Kasumi-1 (cell line): Measurements from ENCODE around the gene CNST.

Source experiments
- DNase-seq, 2 experiments: peaks; one replicate each; lab custom pipeline; 2025; lab: John Stamatoyannopoulos, UW

Gene CNST, protein sequence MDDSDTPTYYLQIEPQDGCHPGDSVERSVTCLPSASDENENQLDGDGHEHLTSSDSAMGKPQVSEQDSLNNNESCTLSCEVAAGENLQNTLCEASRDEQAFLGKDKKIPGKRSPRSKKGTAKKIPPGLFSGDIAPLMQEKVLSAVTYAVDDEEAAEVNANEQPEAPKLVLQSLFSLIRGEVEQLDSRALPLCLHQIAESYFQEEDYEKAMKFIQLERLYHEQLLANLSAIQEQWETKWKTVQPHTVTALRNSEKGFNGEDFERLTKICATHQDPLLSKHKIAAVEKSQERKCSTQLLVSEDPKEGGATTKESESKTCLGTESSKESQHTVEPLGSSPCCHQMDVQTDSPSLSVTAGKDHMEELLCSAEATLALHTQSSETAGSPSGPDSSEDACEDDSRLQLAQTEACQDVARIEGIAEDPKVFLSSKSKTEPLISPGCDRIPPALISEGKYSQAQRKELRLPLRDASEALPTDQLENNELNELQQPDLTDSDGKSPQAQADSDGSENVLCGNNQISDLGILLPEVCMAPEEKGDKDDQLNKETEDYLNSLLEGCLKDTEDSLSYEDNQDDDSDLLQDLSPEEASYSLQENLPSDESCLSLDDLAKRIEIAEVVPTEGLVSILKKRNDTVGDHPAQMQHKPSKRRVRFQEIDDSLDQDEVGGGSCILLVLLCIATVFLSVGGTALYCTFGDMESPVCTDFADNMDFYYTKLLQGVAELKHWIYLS

GRCh38 chr1:246566128-246566812, at the start of gene CNST, which contains the start of gene TFB2M:
CNST (plus strand) TSS chr1:246566456; CDS start chr1:246591563, 25,107 bp downstream.
TFB2M (minus strand) TSS chr1:246566261; CDS start chr1:246566138, 123 bp downstream.
- peak; percentile 99 for DNase-seq

GRCh38 chr1:246517391-246517790, 48.9 kb upstream of the CNST start:
- no peak for DNase-seq

GRCh38 chr1:246518456-246519205, 47.6 kb upstream of the CNST start:
- DNase-seq, result no peak

DNA sequence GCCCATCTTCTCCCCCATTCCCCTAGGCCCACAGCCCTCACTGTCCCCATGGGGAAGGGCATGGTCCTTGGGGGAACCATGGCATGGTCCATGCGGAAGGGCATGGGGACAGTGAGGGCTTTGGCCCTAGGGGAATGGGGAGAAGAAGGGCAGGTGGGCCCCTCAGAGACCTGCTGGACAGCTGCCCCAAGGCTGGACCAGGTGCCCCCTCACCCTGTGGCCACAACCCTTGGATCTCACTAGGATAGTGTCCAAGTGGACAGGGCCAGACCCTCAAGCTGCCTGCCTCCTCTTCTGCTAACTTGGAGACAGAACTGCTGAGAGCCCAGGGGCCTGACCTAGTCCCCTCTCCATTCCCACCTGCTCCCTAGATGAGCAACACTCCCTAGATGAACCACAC, 46.7 kb upstream of the CNST start:
- no peak for DNase-seq

- no peak for DNase-seq
These were observed 39.9 kb upstream of the CNST start for GRCh38 chr1:246526380-246526779.

DNA sequence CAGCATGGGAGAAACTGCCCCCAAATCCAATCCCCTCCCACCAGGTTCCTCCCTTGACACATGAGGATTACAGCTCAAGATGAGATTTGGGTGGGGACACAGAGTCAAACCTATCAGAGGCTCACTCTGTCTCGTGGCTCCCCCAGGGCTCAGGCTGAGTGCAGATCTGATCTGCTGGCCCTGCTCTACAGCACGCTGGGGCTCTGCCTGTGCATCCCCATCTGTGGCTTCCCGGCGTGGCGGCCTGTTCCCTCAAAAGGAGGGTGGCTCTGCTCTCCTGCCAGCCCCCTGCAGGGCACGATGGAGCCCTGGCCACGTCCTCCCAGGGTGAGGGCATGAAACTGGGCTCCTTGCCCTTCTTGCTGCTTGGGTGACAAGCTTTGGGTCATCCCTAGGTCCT, 39.3 kb upstream of the CNST start:
- no peak for DNase-seq

GRCh38 chr1:246527402-246528088, 38.7 kb upstream of the CNST start:
- peak; percentile 51 to 62 for DNase-seq

GRCh38 chr1:246528933-246529731, 37.1 kb upstream of the CNST start:
- DNase-seq, result no peak

- no peak for DNase-seq
These were observed 35.8 kb upstream of the CNST start for GRCh38 chr1:246530482-246530881.

- DNase-seq, result peak in 1 of 2 experiments; percentile 11
These were observed 33.7 kb upstream of the CNST start for GRCh38 chr1:246532519-246532918.

GRCh38 chr1:246533371-246533905, 32.8 kb upstream of the CNST start:
- no peak for DNase-seq

- no peak for DNase-seq
These were observed 32.1 kb upstream of the CNST start for GRCh38 chr1:246534114-246534513.

GRCh38 chr1:246537441-246537840, 28.8 kb upstream of the CNST start:
- DNase-seq, result no peak

GRCh38 chr1:246537887-246538286, 28.4 kb upstream of the CNST start:
- no peak for DNase-seq

- DNase-seq, result no peak
These were observed 25.3 kb upstream of the CNST start for GRCh38 chr1:246540738-246541491.

DNA sequence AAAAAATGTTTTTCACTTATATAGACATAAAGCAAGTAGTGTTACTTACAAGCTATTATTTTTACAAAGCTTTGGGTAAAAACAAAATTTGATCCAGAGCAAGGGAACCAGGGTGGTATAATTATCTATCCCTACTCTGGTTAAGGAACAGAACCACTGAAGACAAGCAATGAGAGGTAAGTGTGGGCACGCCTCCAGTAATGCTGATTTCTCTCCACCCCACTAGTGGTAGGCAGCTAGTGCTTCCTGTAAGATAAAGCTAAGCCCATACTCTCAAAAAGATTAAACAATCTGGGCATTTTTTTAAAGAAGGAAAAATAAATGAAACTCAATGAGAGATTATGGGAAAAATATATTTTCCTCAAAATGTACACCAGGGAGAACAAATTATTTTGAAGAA, 22.3 kb upstream of the CNST start:
- DNase-seq, result no peak

- no peak for DNase-seq
These were observed 16.6 kb upstream of the CNST start for GRCh38 chr1:246549665-246550064.

GRCh38 chr1:246550402-246550801, 15.9 kb upstream of the CNST start:
- no peak for DNase-seq

DNA sequence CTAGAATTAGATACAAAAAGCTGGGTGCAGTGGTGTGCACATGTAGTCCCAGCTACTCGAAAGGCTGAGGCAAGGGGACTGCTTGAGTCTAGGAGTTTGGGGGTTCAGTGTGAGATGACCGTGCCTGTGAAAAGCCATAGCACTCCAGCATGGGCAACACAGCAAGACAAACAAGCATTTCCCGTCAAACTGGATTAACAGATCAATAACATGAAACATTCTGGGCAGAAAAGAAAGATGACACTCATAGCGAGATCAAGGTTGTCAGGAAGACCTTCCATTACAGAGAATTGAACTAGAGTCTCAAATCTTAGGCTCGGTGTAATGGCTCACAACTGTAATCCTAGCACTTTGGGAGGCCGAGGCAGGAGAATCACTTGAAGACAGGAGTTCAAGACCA, 14.1 kb upstream of the CNST start:
- no peak for DNase-seq
